ENCODE measurements around the gene PRELID1.
"Not testable (repeated sequence)": the region's sequence is repeated elsewhere in the genome, so short reads cannot be mapped to it uniquely, and the experiment has no call there.

The PRELID1 gene

GRCh38 chr5:177303121-177303924 lies at the start of gene PRELID1, which contains the start of gene RAB24:
Gene PRELID1 (plus strand): TSS chr5:177303799. CDS start chr5:177303986, 187 bp downstream.
Gene RAB24 (minus strand): TSS chr5:177303719. CDS start chr5:177303288, 431 bp downstream.
- peak; percentile 81 for DNase-seq

GRCh38 chr5:177256296-177256695 lies 47.3 kb upstream of the PRELID1 start:
- no peak for DNase-seq

GRCh38 chr5:177258711-177259110 lies 44.9 kb upstream of the PRELID1 start:
- not testable (repeated sequence) for DNase-seq

- no peak for DNase-seq
These were observed 42.6 kb upstream of the PRELID1 start for GRCh38 chr5:177260961-177261360.

GRCh38 chr5:177261510-177261909 lies 42.1 kb upstream of the PRELID1 start:
- DNase-seq, result no peak

- DNase-seq, result no peak
These were observed 39.4 kb upstream of the PRELID1 start for GRCh38 chr5:177264178-177264577.

- DNase-seq, result no peak
These were observed 38.2 kb upstream of the PRELID1 start for GRCh38 chr5:177265395-177265794.

GRCh38 chr5:177269232-177269895 lies 34.2 kb upstream of the PRELID1 start:
- DNase-seq, result no peak

GRCh38 chr5:177269976-177270375 lies 33.6 kb upstream of the PRELID1 start:
- DNase-seq, result no peak

- DNase-seq, result no peak
These were observed 32.9 kb upstream of the PRELID1 start for GRCh38 chr5:177270653-177271052.

- no peak for DNase-seq
These were observed 32.5 kb upstream of the PRELID1 start for GRCh38 chr5:177271113-177271512.

- DNase-seq, result no peak
These were observed 27.7 kb upstream of the PRELID1 start for GRCh38 chr5:177275883-177276282.

- no peak for DNase-seq
These were observed 26.7 kb upstream of the PRELID1 start for GRCh38 chr5:177276886-177277285.

- no peak for DNase-seq
These were observed 15.4 kb upstream of the PRELID1 start for GRCh38 chr5:177288191-177288590.

GRCh38 chr5:177290816-177291596 lies 12.6 kb upstream of the PRELID1 start:
- no peak for DNase-seq

GRCh38 chr5:177291735-177292134 lies 11.9 kb upstream of the PRELID1 start:
- no peak for DNase-seq

- no peak for DNase-seq
These were observed 9.6 kb upstream of the PRELID1 start for GRCh38 chr5:177293819-177294581.

- DNase-seq, result no peak
These were observed 9.0 kb upstream of the PRELID1 start for GRCh38 chr5:177294632-177295031.

GRCh38 chr5:177295924-177296323 lies 7.7 kb upstream of the PRELID1 start:
- DNase-seq, result no peak

GRCh38 chr5:177296581-177296980 lies 7.0 kb upstream of the PRELID1 start:
- no peak for DNase-seq

- no peak for DNase-seq
These were observed 5.7 kb upstream of the PRELID1 start for GRCh38 chr5:177297922-177298321.

GRCh38 chr5:177299697-177300096 lies 3.9 kb upstream of the PRELID1 start:
- no peak for DNase-seq

Data from NCI-H774 (cell line).